Activated effector memory CD4-positive, alpha-beta T cell treated with anti-CD3 and anti-CD28 coated beads, Interleukin-2, amount 50 U/mL, for 16 hours (primary cell): ENCODE measurements around the gene DHX38.
A peak's percentile ranks its signal among the peaks of the same experiment; 100 is the strongest.

Experiments
- DNase-seq: peaks from one replicate; pipeline ENCODE4 v3.0.0-alpha.2; 2020

The DHX38 gene

DNA sequence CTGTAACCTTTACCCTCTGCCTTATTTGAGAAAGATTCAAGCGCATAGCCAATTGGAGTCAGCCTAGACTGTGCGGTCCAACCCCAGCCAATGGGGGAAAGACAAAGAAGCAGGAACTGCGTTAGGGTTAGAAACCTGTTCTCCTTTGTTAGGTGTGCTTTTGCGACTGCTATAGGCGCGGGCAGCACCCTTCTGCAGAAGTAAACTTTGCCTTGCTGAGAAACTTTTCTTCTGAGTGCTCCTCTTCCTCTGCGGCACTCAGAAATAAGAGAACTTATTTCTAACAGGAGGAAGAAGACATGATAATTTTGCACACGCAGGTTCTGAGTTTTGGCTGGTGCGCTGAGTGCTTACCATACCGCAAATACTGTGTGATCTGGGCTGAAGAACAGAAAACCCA is 9.2 kb upstream of the DHX38 start:
- DNase-seq: no peak

DNA sequence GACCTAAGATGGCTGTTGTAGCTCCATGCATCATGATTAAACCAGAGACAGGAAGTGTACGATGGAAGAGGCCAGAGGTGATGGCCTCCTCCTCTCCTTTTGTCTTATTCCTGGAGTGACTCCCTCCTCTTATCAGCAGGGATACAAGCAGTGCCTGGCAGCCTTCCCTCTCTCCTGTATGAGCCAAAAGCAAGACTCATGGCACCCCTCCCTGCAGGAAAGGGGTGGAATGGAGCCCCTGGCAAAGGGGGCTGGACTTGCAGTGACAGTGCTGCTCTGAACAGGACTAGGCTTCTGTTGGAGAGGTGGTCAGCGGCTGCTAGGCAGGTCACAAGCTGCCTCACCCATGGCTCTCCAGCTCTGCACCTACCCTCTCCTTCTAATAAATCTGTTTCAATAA is 8.6 kb upstream of the DHX38 start:
- DNase-seq: no peak

DNA sequence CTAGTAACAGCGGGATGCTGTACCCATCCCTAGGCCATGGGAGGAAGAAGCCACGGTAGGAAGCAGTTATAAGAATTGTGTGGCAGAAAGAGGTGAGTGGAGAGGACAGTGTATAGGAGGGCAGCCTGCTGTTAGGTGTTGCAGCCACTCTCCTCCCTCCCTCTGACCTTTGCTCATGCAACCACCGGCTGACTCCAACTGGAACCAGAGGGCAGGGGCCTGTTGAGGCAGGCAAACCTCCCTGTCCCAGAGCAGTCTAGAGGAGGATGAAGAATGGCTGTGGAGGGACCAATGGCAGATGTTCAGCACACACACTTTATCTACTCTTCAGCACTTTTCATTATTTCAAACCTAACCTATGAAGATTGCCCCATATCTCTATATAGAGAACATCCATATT is 2.4 kb upstream of the DHX38 start:
- no peak for DNase-seq

DNA sequence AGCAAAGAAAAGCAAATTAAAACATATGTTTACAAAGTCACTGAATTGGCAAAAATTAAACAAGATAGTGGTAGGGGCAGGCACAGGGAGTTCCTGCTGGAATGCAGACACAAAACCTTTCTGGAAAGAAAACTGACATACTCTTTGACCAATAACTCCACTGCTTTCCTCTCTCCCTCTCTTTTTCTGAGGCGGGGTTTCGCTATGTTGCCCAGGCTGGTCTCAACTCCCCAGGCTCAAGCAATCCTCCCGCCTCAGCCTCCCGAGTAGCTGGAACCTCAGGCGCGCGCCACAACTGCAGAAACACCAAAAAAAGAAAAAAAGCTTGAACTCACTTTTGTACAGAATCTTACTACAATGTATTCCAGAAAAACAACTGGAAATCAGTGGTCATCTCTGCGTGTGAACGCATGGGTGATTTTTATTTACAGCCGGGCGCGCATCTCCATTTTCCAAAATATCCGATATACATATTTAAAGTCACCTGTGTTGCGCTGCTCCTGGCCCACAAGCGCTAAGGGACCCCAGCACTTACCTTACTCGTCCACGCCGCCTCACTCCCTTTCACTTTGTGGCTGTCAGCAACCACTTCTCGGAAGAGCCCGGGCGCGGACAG is 707 bp upstream of the DHX38 start:
- no peak for DNase-seq

DNA sequence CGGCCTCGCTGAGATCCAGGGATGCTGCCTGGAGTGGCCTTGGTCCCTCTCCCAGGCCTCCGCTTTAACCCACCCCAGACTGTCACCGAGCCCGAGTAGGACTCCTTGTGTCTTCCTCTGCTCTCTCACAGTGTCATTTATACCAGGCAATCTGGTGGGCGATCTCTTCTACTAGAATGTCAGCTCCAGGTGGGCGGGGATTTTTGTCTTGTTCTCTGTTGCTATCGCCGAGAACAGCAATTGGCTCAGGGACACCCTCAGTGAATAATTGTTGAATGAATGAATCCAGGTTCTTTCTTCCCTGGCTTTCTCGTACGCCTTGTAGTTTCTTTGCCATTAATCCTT is 591 bp downstream of the DHX38 start:
- peak; percentile 78 for DNase-seq

DNA sequence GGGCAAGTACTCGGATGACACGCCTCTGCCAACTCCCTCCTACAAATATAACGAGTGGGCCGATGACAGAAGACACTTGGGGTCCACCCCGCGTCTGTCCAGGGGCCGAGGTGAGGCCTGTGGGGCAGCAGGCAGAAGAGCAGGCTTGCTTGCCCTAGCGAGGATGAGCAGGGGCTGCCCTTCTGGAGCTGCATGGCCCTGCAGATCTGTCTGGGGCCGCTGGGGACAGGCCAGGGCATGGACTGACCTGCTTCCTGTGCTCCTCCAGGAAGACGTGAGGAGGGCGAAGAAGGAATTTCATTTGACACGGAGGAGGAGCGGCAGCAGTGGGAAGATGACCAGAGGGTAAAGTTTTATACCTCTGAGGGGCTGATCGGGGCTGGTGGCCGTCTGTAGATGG is 5.3 kb downstream of the DHX38 start:
- no peak for DNase-seq

DNA sequence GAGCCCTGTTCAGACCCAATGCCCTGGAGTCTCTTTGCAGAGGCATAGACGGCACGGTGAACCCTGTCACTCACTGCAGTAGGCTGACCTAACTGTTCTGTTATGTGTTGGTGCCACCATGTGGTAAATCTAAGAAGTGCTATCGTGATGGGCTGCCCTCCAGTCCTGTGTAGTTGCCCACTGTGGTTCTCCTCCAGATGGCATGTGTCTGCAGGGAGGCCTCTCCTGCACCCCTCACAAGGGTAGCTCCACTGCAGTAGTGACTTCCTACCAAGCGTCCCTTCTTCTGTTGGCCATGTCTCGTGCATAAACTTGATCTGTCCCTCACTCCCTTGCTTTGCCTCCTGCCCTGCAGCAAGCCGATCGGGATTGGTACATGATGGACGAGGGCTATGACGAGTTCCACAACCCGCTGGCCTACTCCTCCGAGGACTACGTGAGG is 5.8 kb downstream of the DHX38 start:
- DNase-seq: peak; percentile 71

DNA sequence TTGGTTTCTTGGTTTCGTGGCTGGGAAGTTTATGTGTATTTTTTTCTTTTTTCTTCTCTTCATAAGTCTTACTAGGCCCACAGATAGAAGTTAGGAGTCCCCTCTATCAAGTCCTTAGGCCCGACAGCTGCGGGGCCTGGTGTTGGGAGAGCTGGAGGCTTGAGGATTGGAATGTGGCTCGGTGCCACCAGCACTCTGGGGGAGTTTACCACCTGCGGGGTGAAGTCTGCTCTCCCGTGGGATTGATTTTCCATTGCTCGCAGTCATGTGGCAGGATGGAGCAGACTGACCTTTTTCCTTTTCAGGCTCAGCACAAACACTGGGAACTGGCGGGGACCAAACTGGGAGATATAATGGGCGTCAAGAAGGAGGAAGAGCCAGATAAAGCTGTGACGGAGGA is 7.5 kb downstream of the DHX38 start:
- DNase-seq: no peak

DNA sequence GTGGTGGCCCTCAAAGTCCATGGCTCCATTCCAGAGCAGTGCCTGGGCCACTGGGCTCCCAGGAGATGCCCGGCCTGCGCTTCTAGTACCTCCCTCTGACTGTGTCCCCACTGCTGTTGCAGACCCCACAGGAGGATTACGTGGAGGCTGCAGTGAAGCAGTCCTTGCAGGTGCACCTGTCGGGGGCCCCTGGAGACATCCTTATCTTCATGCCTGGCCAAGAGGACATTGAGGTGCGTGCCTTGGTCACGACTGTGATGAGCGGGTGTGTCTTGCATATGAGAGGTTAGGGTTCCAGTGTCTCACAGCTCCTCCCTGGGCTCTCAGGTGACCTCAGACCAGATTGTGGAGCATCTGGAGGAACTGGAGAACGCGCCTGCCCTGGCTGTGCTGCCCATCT is 11.3 kb downstream of the DHX38 start:
- no peak for DNase-seq

DNA sequence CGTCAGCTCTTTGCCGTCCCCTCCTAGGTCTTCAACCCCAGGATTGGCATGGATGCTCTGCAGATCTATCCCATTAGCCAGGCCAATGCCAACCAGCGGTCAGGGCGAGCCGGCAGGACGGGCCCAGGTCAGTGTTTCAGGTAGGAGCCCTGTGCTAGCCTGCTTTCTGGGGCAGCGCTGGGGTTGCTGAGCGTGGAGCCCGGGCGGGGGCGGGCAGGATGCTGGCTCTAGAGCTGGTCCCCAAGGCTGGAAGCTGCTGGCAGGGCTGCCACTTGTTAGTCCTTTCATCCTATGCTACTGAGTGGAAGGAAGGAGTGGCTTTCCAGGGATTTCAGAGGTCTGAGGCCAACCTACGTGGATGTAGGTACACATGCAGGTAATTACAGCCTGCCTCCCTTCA is 12.3 kb downstream of the DHX38 start:
- DNase-seq: no peak

DNA sequence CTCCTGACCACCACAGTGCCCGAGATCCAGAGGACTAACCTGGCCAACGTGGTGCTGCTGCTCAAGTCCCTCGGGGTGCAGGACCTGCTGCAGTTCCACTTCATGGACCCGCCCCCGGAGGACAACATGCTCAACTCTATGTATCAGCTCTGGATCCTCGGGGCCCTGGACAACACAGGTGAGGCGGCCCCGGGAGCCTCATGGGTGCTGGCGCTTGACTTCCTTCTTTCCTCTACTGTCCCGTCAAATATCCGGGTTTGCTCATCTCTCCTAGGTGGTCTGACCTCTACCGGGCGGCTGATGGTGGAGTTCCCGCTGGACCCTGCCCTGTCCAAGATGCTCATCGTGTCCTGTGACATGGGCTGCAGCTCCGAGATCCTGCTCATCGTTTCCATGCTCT is 13.7 kb downstream of the DHX38 start:
- DNase-seq: no peak

DNA sequence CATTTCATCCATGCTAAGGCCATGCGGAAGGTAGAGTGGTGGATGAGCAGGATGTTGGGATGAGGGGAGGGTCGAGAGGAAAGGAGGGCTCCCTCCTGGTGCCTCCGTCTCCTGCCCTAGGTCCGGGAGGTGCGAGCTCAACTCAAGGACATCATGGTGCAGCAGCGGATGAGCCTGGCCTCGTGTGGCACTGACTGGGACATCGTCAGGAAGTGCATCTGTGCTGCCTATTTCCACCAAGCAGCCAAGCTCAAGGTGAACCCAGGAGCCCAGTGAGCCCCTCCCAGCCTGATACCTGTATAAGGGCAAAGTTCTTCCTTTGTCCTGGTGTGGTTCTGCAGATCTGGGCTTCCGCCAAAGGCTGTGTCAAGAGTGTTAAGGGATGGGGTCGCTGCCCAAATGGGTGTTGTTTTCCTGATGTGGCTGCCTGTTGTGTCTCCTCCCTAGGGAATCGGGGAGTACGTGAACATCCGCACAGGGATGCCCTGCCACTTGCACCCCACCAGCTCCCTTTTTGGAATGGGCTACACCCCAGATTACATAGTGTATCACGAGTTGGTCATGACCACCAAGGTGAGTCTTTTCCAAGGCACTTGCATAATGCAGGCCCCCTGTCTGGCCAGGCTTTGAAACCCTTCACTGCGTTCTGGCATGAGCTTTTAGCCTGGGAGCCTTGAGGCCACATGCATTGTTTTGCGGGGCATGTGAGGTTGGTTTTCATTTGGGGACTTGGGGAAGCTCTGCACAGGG is 14.9 kb downstream of the DHX38 start:
- DNase-seq: no peak

DNA sequence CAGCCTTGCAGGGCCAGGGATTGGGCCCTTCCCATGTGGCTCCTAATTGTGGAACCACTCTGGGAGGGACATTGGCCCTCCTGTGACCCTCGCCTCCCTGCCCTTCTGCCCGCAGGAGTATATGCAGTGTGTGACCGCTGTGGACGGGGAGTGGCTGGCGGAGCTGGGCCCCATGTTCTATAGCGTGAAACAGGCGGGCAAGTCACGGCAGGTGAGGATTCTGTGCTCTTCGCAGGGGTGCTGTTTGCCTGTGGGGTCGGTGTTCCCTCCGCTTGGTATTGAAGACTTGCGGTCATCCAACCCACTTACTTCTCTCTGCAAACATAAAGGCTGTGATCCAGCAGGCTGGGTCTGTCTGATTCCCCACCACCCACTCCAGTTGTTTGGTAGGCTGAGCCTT is 15.7 kb downstream of the DHX38 start:
- DNase-seq: no peak

DNA sequence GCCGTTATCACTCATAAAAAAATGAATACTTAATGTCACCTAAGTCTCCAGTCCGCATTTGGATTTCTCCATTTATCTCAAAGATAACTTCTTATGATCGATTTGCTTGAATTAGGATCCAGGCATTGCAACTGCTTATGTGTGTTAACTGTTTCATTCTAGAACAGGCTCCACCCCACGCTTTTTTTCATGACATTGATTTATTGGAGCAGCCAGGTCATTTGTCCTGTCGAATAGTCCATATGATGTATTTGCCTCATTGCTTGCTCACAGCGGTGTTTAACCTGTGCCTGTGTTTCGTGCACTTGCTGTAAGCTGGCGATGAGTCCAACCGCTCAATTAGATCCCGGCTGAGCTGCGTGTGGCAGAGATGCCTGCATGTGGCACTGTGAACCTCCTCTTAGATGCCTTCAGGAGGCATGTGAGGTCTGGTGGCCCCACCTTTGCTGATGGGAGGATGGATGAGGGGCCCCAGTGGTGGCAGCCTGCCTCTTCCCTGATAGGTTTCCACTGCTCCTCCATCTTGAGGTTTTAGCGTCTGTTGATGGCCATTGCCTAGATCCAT is 16.4 kb downstream of the DHX38 start:
- no peak for DNase-seq

DNA sequence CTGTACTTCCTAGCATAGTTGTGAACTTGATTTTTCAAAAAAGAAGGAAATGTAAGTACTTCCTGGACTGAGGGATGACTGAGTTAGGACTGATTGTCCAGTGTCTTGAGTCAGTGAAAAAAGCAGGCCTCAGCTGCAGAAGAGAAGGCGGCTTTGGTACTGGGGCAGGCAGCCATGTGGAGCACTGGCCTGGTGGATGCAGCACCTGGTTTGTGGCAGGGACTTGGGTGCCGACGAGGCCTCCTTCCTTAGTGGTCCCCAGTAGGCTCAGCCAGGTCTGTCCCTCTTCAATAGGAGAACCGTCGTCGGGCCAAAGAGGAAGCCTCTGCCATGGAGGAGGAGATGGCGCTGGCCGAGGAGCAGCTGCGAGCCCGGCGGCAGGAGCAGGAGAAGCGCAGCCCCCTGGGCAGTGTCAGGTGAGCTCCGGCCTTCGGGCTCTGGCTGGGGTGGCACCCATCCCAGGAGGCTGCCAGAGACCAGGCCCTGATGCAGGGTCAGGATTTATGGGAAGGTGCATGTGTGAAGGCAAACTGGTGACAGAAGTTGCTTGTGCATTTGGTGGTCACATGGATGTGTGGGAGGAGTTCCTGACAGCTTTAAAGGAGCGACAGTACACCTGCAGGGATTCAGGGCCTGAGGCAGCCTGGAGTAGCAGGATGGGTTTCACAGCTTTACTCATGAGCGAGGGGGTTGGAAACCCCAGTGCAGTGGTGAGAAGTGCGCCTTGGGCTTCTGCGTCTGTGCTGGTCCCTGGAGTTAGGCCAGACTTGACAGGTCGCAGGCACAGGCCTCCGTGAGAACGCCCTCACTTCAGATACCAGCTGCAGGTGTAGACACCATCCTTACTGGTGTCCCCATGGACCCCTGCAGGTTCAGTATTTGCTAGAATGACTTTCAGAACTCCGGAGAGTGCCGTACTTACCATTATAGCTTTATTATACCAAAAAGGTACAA is 17.3 kb downstream of the DHX38 start:
- no peak for DNase-seq

DNA sequence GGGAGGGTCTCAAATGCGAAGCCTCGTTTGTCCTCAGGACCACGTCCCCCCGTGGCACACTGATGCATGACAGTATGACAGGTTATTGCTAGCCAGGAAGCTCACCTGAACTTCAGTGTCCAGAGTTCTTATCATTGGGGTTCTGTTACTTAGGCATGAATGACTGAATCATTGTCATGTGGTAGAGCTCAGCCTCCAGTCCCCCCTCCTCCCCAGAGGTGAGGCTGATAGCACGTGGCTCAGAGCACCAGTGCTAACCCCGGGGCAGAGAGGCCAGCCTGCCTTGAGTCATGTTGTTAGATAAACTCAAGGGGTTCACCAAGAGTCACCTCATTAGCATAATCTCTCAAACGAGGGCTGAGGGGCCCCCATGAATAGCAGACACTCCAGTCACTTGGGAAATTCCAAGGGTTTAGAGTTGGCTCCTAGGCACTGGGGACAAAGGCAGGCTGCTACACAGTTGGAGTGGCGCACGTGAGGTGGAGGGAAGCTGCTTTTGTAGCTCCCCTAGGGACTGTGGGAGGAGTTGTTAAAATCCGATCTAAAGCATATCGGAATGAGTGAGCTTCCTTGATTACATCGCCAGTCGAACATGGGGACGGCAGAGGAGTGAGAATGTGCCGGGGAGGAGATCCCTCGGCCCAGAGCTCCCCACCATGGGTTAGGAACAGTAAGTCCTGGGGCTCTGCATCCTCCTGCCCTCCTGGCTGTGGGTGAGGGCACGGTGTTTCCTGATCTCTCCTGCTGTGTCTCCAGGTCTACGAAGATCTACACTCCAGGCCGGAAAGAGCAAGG is 18.2 kb downstream of the DHX38 start:
- no peak for DNase-seq

DNA sequence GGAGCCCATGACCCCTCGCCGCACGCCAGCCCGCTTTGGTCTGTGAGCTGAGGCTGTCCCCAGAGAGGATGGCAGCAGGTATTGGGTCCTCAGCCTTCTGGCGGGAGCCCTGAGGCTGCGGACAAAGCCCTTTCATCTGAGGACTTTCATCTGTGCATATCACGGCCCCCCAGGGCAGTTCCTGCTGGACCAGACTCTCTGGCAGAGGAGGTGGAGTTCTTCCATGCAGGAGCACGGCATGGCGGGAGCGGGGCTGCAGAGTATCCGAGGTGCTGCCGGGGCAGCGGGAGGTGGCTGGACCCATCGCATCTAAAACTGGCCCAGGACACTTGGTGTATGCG is 18.8 kb downstream of the DHX38 start:
- no peak for DNase-seq

DNA sequence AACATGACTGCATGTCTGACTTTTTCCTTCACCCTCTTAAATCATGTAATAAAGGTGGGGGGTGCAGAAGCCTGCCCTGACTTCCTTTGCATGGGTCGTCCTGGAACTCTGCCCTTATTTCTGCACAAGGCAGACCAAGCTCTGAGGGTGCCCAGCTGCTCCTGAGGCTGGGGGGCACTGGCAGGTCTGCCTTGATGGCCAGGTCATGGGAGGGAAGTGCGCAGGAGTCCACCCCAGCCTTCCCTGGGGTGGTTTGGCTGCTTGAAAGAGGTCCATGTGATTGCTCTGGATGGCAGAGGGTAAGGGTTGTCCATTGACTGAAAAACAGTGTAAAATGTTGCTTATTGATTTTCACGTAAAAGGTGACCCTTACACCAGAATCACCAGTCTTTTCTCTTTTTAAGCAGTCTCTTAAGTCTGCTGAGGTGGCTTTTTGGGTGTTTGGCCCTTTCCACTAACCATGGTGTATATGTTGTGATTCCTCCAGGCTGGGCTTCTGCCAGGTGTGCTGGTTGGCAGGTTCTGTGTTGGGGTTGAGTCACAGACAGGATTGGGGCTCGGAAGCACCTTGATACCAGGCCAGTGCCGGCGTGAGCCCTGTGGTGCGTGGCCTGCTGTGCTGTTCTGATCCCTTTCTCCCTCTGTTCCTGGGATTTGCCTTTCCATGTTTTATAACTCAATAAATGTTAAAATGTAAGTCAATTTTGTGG is 19.4 kb downstream of the DHX38 start:
- DNase-seq: no peak

DNA sequence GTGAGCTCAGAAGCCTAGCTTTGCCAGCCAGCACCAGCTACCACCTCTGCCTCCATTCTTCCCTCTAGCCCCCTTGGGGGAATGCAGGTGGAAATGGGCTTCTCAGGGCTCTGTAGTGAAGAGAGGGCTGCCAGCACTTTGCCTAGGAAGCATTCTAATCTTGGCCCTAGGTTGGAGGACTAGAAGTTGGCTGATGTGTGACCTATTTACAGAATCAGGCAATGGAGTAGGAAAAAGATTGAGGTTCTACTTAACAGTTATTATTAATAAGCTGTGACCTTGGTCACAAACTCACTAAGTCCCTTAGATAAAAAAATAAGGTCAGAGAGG is 19.9 kb downstream of the DHX38 start:
- DNase-seq: no peak

DNA sequence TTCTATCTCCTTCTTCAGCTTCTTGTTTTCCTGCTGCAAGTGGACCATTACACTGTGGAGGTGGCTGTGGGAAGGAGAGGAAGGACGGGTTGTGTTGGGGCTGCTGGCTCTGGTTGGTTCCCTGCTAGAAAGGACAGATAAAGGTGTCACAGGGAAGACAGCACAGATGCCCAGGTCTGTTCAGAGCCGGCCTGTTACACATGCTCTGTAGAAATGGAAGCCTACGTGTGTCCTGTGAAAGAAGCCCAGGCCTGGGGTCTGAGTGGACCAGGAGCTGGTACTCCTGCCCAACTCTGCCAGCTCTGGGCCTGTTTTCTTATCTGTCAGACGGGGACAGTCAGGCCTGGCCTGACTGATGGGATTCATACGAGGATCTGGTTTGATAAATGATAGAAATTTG is 26.4 kb downstream of the DHX38 start:
- DNase-seq: no peak

DNA sequence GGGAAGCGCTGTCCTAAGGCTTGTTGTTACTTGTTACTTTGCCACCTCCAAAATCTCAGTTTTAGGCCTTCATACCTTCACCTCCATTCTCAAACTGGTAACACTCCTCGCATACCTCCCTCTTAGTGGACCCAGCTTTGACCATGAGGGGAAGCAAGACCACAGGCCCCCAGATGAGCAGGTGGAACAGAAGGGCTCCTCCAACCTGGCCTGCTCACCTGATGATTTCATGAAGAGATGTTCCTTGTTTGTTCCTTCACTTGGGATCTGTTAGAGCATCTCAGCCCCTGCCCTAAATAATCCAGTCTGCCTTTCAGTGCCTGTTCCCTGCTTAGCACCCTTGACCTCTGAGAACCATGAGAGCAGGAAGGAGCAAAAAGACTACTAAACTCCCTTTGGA is 28.7 kb downstream of the DHX38 start:
- no peak for DNase-seq

DNA sequence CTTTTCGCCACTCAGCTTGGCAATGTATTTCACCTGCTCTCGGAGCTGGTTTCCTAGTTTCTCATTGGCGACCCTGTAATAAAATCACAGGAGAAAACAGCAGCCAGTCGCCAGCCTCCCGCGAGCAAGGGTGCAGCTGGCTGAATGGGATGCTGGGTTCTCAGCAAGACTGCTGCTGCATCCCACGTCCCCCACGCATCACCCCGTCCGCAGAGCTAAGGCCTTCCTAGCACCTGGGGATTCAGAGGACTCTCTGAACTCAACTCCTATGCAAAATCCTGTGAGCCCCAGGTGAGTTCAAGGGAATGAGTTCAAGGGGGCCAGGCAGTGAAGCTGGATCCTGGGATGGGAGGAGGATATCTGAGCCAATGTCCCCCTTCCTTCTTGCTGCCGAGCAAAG is 29.3 kb downstream of the DHX38 start:
- DNase-seq: no peak
